Activated CD8-positive, alpha-beta T cell treated with anti-CD3 and anti-CD28 coated beads, Interleukin-2, amount 10 ng/mL, durations not matched to agents 7 days and 5 days (primary cell): ENCODE data around the gene RAD51C. TPM values are rescaled to one million over a fixed set of nuclear protein-coding genes. Genes with fewer than 3 reads are reported as not detected.
"Not testable (repeated sequence)": the region's sequence is repeated elsewhere in the genome, so short reads cannot be mapped to it uniquely, and the experiment has no call there.

Source experiments
- ATAC-seq: fragments of 150-1000 bp; cut with Tn5 transposase; one replicate; pipeline ENCODE4 v1.10.0; 2021; ENCODE audit warnings: moderate library complexity
- CTCF ChIA-PET: fragments of 350-600 bp; sonication (Branson Sonifier 250); formaldehyde crosslinking; loops from one replicate; lab custom pipeline; 2021; ENCODE audit warnings: antibody characterized with exemption; lab: Charles Lee
- POLR2A ChIA-PET: fragments of 350-600 bp; sonication (Branson Sonifier 250); formaldehyde crosslinking; loops from one replicate; lab custom pipeline; 2021; ENCODE audit warnings: antibody characterized with exemption; lab: Charles Lee
- DNase-seq: peaks from one replicate; pipeline ENCODE4 v3.0.0-alpha.2; 2020
- H3K27ac Mint-ChIP-seq: one replicate; pipeline ENCODE4 v1.8.0; 2021; ENCODE audit warnings: mild to moderate bottlenecking, mixed read lengths
- H3K27me3 Mint-ChIP-seq: one replicate; pipeline ENCODE4 v1.8.0; 2021; ENCODE audit warnings: low read depth, mixed read lengths
- H3K36me3 Mint-ChIP-seq: one replicate; pipeline ENCODE4 v1.8.0; 2021; ENCODE audit warnings: low read depth, mixed read lengths
- H3K4me1 Mint-ChIP-seq: one replicate; pipeline ENCODE4 v1.8.0; 2021; ENCODE audit warnings: low read depth, mixed read lengths
- H3K4me3 Mint-ChIP-seq: one replicate; pipeline ENCODE4 v1.8.0; 2021; ENCODE audit warnings: mild to moderate bottlenecking, mixed read lengths
- H3K9me3 Mint-ChIP-seq: one replicate; pipeline ENCODE4 v1.8.0; 2022; ENCODE audit warnings: mixed read lengths; ENCODE audit not compliant: insufficient read depth
- total RNA-seq, 2 experiments: library from RNA; stranded (reverse); gene quantifications; one replicate each; pipeline ENCODE4 v1.2.3, GENCODE V29; 2021

Gene RAD51C
- total RNA-seq, 2 experiments from 2014 or later, result 70.6 to 70.8 TPM

DNA sequence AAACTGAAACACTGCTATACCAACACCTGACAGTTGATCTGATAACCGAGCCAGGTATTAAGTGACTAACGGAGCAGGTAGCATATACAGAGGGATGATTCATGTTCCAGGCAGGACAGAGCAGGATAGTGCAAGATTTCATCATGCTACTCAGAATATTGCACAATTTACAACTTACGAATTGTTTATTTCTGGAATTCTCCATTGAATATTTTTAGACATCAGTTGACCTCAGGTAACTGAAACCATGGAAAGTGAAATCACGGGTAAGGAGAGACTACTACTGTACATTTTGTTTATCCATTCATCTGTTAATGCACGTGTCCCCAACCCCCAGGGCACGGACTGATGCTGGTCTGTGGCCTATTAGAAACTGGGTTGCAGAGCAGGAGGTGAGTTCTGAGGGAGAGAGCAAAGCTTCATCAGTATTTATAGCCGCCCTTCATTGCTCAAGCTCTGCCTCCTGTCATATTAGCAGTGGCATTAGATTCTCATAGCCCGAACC lies 48.8 kb downstream of the RAD51C start:
- DNase-seq (no peak), ATAC-seq (no peak)
- Mint-ChIP-seq H3K4me1 (no peaks in the 10 kb centered on the region), H3K27me3 (no peaks in the 10 kb centered on the region), H3K36me3 (no peaks in the 10 kb centered on the region), H3K9me3 (no peaks in the 10 kb centered on the region), H3K4me3 (no peak overlapping the region), H3K27ac (no peak overlapping the region)
- ChIA-PET CTCF (no interaction called here), POLR2A (no interaction called here)

DNA sequence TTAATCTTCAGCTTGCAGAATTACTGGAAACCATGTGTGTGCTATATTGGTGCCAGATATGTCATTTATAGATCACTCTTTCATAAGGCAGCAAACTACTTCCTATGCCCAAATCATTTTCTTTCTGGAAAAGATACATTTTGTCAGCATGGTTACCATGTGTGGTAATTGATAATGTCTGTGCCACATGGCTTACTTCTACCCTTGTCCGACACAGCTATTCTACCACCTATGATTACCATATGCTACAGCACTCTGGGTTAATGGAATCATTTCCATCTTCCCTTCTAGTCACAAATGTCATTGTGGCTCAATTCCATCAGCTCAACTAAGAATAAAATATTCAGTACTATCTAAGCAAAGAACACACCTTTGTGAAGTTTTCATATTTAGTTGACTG lies 55.3 kb downstream of the RAD51C start:
- ATAC-seq, result no peak
- Mint-ChIP-seq H3K4me1 (no peaks in the 10 kb centered on the region), H3K4me3 (no peak overlapping the region), H3K9me3 (no peaks in the 10 kb centered on the region), H3K27me3 (peaks cover 18% of the 10 kb centered on the region), H3K36me3 (no peaks in the 10 kb centered on the region), H3K27ac (no peak overlapping the region)
- no peak for DNase-seq
- ChIA-PET CTCF (interaction anchor here (1.0 kb wide), 1 partner anchor 10 kb away, joined by 3 read pairs; no protein-coding TSS in a partner anchor), POLR2A (no interaction called here)

DNA sequence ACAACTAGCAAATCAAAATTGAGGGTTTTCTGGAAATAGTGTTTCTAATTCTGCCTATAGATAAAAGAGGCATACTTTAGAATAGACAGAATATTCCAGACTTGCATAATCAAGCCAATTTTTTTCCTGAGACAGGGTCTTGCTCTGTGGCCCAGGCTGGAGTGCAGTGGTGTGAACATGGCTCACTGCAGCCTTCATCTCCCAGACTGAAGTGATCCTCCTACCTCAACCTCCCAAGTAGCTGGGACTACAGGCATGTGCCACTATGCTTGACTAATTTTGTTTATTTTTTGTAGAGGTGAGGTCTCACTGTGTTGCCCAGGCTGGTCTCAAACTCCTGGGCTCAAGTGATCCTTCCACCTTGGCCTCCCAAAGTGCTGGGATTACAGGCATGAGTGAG lies 57.2 kb downstream of the RAD51C start:
- POLR2A ChIA-PET, result interaction anchor here (0.9 kb wide), 1 partner anchor 118 kb away, joined by 3 read pairs; no protein-coding TSS in a partner anchor
- CTCF ChIA-PET, result not testable (repeated sequence)

DNA sequence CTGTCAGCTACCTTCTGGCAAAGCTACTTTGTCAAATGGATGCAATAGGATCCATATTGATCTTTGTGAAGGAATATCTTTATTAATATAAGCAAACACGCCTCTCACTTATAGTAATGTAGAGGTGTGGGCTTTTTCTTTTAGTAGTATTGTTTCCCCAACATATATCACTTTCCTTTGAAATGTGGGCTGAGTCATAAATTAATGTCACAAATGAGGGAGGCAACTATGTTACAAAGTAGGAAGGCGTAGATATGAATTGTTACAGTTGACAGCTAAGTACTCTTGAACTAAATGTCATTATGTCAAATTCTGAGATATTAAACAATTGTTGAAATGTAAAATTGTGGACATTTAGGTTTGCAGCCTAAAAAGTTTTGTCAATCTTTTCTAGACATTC lies 60.6 kb downstream of the RAD51C start:
- DNase-seq, result no peak

More for the DNA sequence above, 57.2 kb downstream of the RAD51C start:
- not testable (repeated sequence) for DNase-seq, H3K27ac Mint-ChIP-seq, ATAC-seq, H3K36me3 Mint-ChIP-seq, H3K4me1 Mint-ChIP-seq, H3K4me3 Mint-ChIP-seq, H3K9me3 Mint-ChIP-seq
- peaks cover 28% of the 10 kb centered on the region for H3K27me3 Mint-ChIP-seq

DNA sequence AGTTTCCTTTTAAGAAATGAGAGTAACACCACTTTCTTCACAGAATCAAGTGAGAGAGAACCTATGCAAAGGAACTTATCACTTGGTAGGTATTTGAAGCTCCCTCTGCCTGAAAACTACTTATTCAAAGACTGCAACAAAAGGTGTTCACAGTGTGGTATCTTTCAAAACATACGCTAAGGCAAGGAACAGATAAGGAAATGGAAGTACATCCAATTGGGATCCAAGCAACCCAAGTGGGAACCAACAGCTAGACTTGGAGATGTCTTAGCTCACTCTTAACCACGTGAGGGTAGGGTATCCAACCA lies 62.8 kb downstream of the RAD51C start:
- H3K4me3 Mint-ChIP-seq, result peak overlapping the region; percentile 70
- H3K27me3 Mint-ChIP-seq, result peaks cover 56% of the 10 kb centered on the region
- H3K36me3 Mint-ChIP-seq, result no peaks in the 10 kb centered on the region
- peaks cover 10% of the 10 kb centered on the region for H3K4me1 Mint-ChIP-seq
- H3K9me3 Mint-ChIP-seq, result no peaks in the 10 kb centered on the region
- no peak overlapping the region for H3K27ac Mint-ChIP-seq
- DNase-seq, result no peak
- ChIA-PET CTCF (no interaction called here), POLR2A (interaction anchor here (2.3 kb wide), 1 partner anchor 123 kb away, joined by 9 read pairs; no protein-coding TSS in a partner anchor)
- ATAC-seq, result no peak

More for the DNA sequence above, 60.6 kb downstream of the RAD51C start:
- no peaks in the 10 kb centered on the region for H3K36me3 Mint-ChIP-seq
- ChIA-PET POLR2A (no interaction called here), CTCF (no interaction called here)
- H3K4me3 Mint-ChIP-seq, result no peak overlapping the region
- ATAC-seq, result no peak
- no peak overlapping the region for H3K27ac Mint-ChIP-seq
- peaks cover 10% of the 10 kb centered on the region for H3K4me1 Mint-ChIP-seq
- peaks cover 44% of the 10 kb centered on the region for H3K27me3 Mint-ChIP-seq
- no peaks in the 10 kb centered on the region for H3K9me3 Mint-ChIP-seq

DNA sequence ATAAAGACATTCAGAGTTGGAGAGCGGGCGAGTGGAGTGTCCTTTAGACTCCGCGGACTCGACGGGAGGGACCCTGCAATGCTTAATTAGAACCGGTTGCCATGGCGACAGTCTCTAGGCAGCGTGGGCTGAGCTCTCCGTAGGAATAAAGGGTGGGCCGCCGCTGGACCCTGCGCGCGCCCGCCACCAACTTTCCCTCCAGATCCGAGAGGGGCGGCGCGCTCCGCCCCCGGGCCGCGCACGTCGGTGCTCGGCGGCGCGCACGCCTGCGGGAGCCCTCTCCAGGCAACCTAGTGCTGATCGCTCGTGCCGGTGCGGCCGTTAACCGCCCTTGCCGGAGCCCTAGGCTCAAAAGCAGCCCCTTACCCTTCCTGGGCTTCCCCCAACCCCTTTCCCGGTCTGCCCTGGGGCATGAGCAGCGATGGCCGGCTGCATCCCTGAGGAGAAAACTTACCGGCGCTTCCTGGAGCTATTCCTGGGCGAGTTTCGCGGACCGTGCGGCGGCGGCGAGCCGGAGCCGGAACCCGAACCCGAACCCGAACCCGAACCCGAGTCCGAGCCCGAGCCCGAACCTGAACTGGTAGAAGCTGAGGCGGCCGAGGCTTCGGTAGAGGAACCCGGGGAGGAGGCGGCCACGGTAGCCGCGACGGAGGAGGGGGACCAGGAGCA lies 63.3 kb downstream of the RAD51C start, which contains the start of gene PPM1E:
PPM1E (plus strand) TSS at position 278 of the 669 bp plus-strand sequence.
- POLR2A ChIA-PET, result interaction anchor here (2.3 kb wide), 1 partner anchor 124 kb away, joined by 9 read pairs; no protein-coding TSS in a partner anchor
- H3K36me3 Mint-ChIP-seq, result no peaks in the 10 kb centered on the region
- no peaks in the 10 kb centered on the region for H3K9me3 Mint-ChIP-seq
- ATAC-seq (peak; percentile 83), DNase-seq (peak; percentile 55)
- peaks cover 10% of the 10 kb centered on the region for H3K4me1 Mint-ChIP-seq
- H3K27me3 Mint-ChIP-seq, result peaks cover 59% of the 10 kb centered on the region
- peak within 1 kb of the TSS; percentile 81 for H3K4me3 Mint-ChIP-seq
- CTCF ChIA-PET, result interaction anchor here (0.7 kb wide), 1 partner anchor 168 kb away, joined by 3 read pairs; no protein-coding TSS in a partner anchor
- H3K27ac Mint-ChIP-seq, result no peak within 1 kb of the TSS

DNA sequence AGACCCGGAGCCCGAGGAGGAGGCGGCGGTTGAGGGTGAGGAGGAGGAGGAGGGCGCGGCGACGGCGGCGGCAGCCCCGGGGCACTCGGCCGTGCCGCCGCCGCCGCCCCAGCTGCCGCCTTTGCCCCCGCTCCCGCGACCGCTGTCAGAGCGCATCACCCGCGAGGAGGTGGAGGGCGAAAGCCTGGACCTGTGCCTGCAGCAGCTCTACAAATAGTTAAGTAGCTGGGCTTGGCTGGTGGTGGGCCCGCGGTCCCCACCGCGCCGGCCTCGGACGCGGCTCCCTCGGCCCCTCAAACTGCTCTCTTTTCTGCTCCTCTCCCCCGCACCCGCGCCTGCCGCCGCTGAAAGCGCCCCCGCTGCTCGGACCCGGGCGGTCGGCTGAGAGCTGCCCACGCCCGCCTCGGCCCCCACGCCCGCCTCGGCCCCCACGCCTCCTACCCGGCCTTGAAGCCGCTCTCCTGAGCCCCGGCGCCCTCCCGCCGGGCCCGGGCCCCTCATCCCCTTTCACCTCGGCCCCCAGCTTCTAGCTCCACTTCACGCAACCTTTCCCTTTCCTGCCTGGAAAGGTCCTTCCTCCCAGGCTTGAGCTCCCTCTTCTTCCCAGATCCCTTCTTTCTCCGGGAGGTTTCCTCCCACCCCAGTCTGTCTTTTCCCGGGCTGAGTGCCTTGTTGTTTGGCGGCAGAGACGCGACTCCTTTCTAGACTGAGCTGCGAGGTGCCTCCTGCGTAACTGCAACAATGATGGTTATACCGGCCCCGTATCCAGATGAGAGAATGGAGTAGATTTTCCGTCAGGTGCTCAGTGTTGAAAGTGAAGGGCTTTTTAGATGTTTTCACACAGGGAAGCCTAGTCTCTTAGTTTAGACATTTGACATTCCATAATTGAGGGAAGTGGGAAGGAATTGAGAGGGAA lies 64.1 kb downstream of the RAD51C start:
- ChIA-PET CTCF (interaction anchor here (0.7 to 1.3 kb wide), 2 partner anchors 168 to 248 kb away, joined by 3 read pairs; no protein-coding TSS in a partner anchor), POLR2A (interaction anchor here (0.5 to 2.3 kb wide), 2 partner anchors 28 to 125 kb away, joined by 3 to 9 read pairs; no protein-coding TSS in a partner anchor)
- Mint-ChIP-seq H3K27ac (no peak overlapping the region), H3K4me1 (peaks cover 10% of the 10 kb centered on the region), H3K27me3 (peaks cover 60% of the 10 kb centered on the region), H3K9me3 (no peaks in the 10 kb centered on the region), H3K36me3 (no peaks in the 10 kb centered on the region), H3K4me3 (peak overlapping the region; percentile 81)
- ATAC-seq (peak; percentile 50), DNase-seq (no peak)

DNA sequence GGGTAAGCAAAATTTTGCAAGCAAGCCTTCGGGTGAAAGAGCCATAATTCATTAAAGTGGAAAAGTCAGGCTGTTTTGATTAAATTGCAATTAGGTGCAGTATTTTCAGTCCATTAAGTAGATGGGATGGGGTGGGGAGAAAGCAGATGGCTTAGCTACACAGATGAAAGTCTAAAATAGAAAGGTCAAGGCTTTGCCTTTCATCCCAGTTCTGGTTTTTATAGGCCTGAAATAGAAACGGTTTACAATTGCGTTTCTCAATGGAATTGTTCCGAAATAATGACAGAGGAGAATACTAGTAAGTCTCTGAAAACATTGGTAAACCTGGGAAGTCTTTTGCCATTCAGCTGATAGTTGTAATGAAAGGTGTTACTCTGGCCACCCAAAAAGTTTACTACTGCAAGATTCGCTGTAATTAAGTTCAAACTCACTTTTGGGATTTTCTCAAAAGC lies 64.8 kb downstream of the RAD51C start:
- POLR2A ChIA-PET, result interaction anchor here (2.3 kb wide), 1 partner anchor 125 kb away, joined by 9 read pairs; no protein-coding TSS in a partner anchor
- Mint-ChIP-seq H3K36me3 (no peaks in the 10 kb centered on the region), H3K9me3 (no peaks in the 10 kb centered on the region), H3K4me1 (peaks cover 10% of the 10 kb centered on the region), H3K4me3 (peak overlapping the region; percentile 81), H3K27me3 (peaks cover 60% of the 10 kb centered on the region), H3K27ac (no peak overlapping the region)
- DNase-seq, result no peak
- CTCF ChIA-PET, result interaction anchor here (1.3 kb wide), 1 partner anchor 248 kb away, joined by 3 read pairs; no protein-coding TSS in a partner anchor
- ATAC-seq, result no peak

DNA sequence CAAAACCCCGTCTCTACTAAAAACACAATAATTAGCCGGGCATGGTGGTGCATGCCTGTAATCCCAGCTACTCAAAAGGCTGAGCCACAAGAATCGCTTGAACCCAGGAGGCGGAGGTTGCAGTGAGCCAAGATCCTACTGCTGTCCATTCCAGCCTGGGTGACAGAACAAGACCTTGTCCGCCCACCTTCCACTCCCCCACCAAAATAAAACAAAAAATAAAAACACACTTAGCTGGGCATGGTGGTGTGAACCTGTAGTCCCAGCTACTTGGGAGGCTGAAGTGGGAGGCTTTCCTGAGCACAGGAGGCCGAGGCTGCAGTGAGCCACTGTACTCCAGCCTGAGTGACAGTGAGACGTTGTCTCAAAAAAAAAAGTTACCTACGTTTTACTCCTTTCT lies 66.5 kb downstream of the RAD51C start:
- Mint-ChIP-seq H3K4me1 (peaks cover 10% of the 10 kb centered on the region), H3K27ac (no peak overlapping the region), H3K4me3 (no peak overlapping the region), H3K27me3 (peaks cover 60% of the 10 kb centered on the region), H3K9me3 (no peaks in the 10 kb centered on the region), H3K36me3 (no peaks in the 10 kb centered on the region)
- DNase-seq, result no peak
- POLR2A ChIA-PET, result no interaction called here
- CTCF ChIA-PET, result no interaction called here
- ATAC-seq, result no peak

DNA sequence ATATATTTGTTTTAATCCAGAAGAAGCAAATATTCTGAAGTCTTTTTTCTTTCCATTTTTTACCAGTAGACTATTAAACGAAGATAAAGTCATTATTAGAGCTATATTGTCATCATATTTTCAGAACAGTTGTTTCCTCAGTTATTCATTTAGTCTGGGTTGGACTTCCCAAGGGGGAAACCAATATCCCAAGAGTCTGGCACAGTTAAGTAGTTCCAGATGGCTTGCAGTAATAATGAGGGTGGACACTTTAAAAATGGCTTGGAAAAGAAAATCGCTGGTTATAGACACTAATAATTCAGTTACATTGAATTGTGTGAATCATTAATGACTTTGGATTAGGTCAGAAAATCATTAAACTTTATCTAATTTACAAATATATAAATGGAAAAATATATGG lies 67.1 kb downstream of the RAD51C start:
- POLR2A ChIA-PET, result no interaction called here
- no peaks in the 10 kb centered on the region for H3K9me3 Mint-ChIP-seq
- no peak for ATAC-seq

DNA sequence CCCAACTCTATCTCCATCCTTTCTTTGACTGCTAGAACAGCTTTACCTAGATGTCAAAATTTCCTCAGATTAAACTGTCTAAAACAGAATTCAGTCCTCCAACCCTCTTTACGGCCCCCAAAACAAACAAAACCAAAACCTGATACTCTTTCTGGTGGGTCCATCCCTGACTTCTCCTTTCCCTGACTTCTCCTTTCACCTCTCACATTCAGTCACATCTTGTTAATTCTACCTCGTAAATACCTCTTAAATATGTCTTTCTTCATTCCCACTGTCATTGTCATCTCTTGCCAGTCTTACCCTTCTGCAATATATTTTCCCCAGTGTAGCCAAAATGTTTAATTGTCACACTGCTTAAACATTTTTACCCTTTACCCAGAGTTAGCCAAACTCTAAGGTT lies 67.8 kb downstream of the RAD51C start:
- ATAC-seq, result no peak
- peaks cover 53% of the 10 kb centered on the region for H3K27me3 Mint-ChIP-seq
- no peaks in the 10 kb centered on the region for H3K9me3 Mint-ChIP-seq
- peaks cover 8% of the 10 kb centered on the region for H3K4me1 Mint-ChIP-seq
- no peak for DNase-seq
- no peak overlapping the region for H3K27ac Mint-ChIP-seq
- CTCF ChIA-PET, result no interaction called here
- POLR2A ChIA-PET, result no interaction called here
- H3K4me3 Mint-ChIP-seq, result no peak overlapping the region
- no peaks in the 10 kb centered on the region for H3K36me3 Mint-ChIP-seq

More for the DNA sequence above, 67.1 kb downstream of the RAD51C start:
- H3K4me3 Mint-ChIP-seq, result no peak overlapping the region
- no peaks in the 10 kb centered on the region for H3K36me3 Mint-ChIP-seq
- no peak for DNase-seq
- peaks cover 58% of the 10 kb centered on the region for H3K27me3 Mint-ChIP-seq
- peaks cover 10% of the 10 kb centered on the region for H3K4me1 Mint-ChIP-seq
- no peak overlapping the region for H3K27ac Mint-ChIP-seq
- CTCF ChIA-PET, result no interaction called here
